Measurements from ENCODE around the gene PNPLA2.

- TF ChIP-seq CTCF (conservative IDR thresholded peaks at IDR 0.05; ENCODE audit: low read length), result peak; percentile 55
- no peak for TF ChIP-seq EZH2phosphoT487 (IDR thresholded peaks at IDR 0.05; ENCODE audit: borderline replicate concordance, low read depth, low read length)
These were observed 30.6 kb upstream of the PNPLA2 start for GRCh38 chr11:788009-788640.
